GM18909 (cell line): Measurements from ENCODE around the gene POLR3A.

Experiments
- ATAC-seq: cut with Tn5 transposase; IDR thresholded peaks from one replicate; pipeline ENCODE4 v1.9.1; 2021; ENCODE audit warnings: mild to moderate bottlenecking; ENCODE audit not compliant: unreplicated experiment, poor library complexity

The POLR3A gene

DNA sequence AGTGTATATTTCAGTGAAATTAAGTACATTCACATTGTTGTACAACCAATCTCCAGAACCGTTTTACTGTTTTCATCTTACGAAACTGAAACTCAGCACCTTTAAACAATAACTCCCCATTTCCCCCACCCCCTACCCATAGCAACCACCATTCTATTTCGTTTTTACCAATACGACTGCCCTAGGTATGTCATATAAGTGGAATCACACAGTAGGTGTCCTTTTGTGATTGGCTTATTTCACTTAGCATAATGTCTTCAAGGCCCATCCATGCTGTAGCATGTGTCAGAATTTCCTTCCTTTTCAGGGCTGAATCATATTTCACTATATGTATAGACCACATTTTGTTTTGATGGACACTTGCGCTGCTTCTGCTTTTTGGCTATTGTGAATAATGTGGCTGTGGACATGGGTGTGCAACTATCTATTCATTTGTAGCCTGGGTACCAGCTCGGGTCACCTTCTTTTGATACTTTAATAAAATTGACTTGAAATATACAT, 68.4 kb downstream of the POLR3A start:
- no peak for ATAC-seq

DNA sequence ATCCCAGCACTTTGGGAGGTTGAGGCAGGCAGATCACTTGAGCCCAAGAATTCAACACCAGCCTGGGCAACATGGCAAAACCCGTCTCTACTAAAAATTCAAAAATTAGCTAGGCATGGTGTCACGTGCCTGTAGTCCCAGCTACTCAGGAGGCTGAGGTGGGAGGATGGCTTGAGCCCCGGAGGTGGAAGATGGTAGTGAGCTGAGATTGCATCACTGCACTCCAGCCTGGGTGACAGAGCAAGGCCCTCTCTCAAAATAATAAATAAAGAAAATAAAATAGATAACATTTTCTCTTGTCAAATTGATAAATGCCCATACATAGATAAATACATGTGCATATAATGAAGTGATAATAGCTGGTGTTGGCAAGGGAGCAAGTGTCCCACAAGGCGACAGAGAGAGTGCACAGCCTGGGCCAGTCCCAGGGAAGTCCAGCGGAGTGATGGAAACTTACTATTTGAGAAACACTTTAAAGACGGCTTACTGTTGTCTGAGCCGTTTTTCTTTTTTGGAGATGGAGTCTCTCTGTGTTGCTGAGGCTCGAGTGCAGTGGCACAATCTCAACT, 69.3 kb downstream of the POLR3A start:
- ATAC-seq, result no peak

DNA sequence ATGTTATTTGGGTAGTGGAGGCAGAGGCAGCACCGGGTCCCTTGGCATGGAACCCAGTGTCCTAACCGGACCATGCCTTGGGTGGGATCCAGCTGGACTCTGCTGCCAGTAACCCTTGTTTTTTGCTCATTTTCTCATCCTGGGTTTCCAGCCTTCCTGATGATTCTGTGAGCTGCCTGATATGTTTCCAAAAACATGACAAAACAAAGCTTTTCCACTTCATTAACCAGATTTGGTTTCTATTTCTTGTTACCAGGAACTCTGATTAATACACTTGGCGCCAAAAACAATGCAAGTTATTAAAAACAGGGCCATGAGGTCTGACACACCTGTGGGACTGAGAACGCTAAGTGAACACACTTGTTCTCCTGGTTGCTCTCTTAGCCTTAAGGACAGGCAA, 69.9 kb downstream of the POLR3A start:
- ATAC-seq, result no peak

DNA sequence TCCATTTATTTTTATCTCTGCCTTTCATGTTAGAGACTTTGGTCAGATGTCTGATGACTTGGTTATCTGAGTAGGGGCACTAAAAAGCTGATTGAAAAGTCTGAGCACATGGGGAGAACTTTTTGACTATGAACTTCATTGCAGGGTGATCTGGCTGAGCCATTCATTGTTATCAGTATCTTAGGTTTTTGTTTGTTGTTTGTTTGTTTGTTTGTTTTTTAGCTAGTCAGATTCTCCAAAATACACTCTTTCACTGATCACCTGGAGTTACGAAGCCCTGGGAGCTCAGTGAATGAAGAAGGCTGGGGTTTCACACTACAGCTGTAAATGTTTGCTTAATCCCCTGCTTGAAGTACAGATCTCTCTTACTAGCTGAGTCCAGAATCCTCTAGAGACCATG, 74.2 kb downstream of the POLR3A start:
- ATAC-seq, result no peak

DNA sequence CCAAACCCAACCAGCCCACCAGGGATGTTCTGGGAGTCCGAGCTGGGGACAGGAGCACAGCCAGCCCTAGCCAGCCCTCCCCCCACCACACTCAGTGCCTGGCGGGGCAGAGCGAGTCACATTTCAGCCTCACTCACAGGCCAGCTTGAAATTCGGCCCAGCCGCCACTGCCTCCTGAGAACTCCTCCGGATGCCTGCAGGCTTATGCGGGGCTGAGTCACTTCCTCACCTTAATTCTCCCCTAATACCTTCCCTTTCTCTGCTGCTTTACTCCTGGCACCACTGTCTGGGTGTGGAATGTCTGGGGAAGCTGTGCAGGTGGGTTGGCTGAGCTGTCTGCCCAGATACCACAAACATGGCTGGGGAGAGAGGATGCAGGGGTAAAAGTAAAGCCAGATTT, 80.1 kb downstream of the POLR3A start:
- ATAC-seq, result no peak

DNA sequence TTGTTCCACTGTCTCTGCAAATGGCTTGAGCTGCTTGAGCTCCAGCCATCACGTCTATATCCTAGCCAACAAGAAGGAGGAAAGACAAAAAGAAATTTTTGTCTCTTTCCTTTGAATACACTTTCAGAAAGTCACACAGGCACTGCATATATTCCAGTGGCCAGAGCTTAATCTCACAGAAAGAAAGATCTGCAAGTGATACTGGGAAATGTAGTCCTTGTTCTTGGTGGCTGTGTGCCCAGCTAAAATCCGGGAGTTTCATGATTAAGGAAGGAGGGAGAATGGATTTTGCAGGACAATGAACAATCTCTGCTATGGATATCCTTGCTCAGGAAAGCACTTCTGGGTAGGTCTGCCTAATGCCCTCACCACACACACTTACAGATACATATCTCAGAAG, 83.2 kb downstream of the POLR3A start:
- ATAC-seq, result no peak

DNA sequence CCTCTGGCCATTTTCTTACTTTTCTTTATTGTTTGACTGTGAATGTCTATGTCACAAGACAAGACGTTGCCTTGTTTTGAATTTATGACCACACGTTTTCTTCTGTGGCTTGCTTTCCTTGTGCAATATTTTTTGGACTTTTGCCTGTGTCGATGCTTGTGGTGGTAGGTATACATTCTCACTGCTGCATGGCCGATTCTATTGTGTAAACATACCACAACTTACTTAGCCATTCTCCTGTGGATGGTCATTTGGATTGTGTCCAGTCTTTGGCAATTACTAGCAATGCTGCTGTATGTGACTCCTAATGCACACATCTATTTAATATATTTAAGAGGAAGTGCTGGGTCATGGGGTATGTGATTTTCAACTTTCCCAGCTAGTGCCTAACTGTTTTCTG, 84.8 kb downstream of the POLR3A start:
- no peak for ATAC-seq

DNA sequence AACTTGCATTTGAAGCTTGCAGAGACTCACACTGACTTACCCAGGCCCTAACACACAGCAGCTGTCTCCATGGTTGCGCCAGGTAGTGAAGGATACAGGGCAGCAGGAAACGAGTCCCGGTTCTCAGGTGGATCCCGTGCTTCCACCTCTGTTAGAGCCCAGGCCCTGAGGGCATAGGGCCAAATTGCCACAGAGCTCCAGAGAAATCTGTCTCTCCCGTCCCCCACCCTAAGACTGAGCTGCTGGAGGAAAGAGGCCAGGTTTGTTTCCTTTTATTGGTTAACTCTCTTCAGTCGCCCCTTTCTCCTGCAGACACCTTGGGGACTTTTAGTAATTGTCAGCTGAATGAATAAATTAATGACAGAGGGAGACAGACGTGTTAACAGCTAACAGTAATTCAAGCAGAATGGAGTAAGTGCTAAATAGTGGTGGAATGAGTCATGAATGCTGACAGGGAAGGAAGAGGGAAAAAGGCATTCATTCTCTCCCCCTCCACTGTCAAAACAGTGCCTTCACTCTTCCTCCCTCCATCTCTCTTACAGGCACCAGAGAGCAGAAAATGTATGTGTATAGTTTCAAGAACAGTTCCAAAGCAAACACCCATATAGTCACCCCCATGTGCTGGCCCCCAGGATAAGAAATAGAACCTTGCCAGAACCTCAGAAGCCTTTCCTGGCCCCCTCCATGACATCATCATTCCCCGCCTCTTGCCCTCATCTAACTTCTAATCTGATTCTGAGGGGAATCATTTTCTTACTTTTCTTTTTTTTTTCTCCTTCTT, 86.0 kb downstream of the POLR3A start:
- ATAC-seq, result no peak

DNA sequence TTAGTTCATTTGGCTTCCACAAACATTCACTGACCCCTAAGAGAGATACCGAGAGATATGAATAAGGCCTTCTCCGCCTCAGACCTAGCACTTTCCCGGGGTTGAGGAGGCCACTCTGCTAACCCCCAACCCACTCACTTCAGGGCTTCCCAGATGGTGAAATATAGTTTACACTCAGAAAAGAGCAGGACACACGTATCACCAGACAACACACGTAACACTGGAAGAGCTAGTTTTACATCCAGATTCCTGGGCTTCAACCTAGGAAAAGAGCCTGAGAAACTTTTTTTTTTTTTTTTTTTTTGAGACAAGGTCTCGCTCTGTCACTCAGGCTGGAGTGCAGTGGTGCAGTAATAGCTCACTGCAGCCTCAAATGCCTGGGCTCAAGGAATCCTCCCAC, 87.5 kb downstream of the POLR3A start:
- no peak for ATAC-seq

DNA sequence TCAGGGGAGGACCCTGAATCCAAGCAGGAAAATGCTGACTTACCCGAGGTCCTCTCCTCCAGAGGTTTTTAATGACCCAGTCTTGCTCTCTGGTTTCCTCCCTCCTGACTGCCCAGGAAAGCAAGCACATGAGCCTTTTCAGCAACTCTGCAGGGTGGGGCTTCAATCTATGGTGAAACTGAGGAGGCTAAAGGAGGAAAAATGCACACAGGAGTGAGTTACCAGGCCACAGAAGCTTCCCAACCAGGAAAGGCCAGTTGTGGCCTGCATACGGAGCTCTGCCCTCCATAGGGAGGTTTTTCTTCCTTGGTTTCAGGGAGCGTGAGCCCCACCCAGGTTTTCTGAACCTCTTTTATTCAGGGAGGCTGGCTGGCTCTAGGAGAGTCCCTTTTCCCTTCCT, 88.7 kb downstream of the POLR3A start:
- no peak for ATAC-seq

DNA sequence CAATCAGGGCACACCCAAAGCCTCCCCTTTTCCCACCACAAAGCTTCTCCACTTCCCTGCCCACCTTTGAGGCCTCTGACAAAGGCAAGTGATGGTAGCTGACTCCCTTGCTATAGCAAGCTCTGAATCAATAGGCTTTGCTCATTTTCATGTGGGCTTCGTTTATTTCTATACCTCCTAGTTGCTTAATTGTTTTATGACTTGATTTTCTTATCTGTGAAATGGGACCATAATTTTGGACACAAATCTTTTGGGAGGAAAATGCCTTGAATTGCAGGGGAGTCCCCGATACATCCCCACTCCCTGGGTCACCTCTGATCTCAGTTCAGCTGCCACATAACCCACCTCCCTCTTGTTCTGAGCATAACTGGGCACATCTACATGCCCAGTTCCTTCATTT, 89.1 kb downstream of the POLR3A start:
- ATAC-seq, result no peak

DNA sequence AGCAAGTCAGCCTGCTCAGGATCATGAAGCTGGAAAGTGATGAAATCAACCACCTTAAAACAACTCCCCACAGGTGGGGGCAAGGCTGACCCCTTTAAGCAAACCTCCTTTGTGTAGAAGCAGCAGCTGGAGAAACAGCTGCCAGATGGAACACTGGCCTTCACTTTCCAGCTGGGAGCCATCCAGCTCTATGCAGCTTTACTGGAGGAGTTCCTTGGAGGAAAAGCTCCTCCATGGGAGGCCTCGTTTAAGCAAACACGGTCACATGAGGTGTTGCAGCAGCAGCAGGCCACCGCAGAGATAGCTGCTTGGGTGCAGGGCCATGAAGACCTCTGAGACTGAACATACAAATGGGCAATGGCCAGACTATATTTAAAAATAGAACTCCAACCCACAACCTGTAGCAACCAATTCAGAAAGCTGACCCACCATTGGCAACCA, 89.7 kb downstream of the POLR3A start:
- ATAC-seq, result no peak

DNA sequence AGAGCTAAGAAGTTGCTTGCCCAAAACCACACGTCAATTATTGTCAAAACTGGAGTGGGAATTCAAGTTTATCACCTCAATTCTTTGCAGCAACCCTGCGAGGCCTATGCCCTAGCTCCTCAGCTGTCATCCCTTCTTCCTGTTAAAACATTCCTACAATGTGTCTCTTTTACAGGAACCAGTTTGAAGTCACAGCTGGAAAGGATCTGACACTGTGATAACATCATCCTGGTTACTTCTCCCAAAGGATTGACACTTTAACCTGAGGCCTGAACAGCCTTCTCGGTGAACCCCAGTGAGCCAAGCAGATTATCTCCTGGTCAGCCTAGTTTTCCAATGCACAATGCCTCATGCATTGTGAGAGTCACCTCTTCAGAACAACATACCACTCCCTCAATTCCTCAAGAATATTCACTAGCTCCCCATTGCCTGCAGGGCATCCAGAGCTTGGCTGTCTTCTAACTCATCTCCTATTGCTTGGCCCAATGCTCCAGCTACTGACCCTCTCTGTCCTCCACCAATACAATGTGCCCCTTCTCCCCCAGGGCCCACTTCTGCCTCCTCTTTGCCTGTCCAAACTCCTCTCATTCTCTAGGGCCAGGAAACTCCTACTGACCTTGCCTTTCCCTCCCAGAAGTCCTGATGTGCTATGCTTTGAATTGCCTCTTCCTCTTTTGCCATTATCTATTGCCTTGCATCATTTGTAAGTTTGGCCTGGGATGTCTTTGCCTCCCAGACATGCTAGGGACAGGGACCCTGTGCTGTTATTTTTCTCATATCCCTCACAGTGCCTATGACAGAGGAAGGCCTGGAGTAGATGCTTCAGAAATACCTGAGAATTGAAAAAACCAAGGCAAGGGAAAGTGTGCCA, 92.4 kb downstream of the POLR3A start:
- ATAC-seq, result no peak

DNA sequence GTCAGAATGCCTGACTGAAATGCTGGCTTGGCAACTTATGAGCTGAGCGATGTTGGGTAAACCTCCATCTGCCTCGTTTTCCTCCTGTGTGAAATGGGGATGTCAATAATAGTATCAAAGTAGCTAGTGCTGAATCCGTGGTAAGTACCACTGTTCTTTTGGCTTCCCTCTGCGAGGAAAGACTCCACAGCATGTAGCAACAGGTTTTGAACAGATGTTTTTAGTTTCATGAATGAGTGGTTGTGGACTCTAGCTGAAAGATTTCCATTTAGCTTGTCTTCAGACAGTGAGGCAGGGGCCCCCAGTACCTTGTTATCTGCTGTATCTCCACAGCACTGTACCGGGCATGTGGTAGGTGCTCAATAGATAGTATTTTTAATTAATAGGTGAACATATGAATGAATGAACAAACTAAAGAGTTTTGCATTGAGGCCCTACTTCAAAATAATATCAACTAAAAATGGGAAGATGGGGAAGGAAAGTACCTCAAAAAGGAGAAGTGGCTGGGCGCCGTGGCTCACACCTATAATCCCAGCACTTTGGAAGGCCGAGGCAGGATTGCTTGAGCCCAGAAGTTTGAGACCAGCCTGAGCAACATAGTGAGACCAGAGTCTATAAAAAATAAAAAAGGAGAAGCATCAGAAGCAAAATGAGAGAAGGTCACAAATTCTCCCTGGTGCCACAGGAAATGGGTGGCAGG, 97.1 kb downstream of the POLR3A start:
- ATAC-seq, result no peak

DNA sequence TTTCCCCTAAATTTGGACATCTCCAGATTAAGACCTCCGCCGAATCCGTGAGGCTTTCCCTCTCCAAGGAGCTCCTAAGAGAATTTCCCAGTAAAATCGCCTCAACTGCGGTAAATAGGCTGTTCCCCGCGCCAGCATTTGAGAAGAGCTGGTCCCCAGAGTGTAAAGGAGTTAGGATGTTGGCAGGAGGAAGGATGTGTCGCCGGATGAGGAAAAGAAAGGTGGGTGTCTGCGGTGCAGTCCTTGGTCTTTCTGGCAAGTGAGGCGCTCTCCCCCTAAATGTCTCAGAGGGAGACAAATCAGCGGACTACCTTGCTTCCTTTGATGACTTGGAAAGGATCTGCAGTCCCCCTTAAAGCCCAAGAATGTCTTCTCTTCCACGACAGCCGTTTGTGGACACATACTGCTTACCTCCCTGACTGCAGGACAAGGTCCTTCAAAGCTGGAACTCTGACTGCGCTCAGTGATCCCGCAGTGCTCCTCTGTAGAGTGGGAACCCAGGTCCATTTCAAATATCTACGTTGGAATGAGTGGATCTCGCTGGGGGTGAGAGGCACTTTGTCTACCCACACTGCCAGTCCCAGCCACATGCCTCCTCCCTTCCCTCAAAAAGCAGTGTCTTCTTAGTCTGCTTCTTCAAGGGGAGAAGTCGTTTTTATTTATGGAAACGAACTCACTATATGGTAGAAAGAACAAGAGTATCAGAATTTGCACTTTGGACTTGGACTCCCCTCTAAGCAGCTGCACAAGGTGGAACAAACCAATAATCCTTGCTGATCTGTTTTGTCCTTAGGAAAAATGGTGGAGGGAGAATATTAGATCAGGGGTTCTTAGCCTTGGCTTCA, 101.7 kb downstream of the POLR3A start:
- ATAC-seq, result no peak

DNA sequence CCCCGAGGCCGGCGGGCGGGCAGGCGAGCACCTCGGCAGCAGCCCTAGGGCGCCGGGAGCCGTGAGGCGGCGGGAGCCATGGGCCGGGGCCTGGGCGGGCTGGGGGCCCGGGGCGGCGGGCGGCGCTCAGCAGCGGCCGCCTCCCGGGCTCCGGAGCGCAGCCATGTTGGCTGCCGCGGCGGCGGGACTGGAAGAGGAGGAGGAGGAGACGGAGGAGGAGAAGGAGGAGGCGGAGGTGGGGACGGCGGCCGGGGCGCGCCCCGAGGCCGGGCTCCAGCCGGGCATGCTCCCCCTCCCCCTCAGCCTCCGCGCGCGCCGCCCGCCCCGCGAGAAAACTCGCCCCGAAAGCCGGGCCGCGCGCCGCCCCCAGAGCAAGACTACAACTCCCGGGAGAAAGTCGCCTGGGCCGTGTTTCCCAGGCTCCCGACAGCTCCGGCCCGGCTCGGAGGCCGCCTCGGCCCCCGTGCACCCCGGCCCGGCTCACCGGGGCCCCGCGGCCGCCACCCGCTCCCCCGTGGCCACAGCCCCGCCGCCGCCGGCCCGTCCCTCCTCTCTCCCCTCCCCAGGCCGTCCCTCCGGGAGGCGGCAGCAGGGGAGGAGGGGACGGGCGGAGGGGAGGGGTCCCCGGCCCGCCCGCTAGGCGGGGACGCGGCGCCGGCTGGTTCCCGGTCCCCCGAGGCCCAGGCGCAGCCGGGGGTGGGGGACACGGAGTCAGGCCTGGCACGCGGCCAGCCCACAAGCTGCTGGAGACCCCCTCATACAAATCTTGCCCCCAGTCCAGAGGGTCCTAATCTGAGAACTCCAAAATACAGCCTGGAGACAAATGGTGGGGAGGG, 102.5 kb downstream of the POLR3A start, which contains the start of gene DLG5:
TSS of gene DLG5 (minus strand) at position 190 of the 836 bp plus-strand sequence. CDS start 235 bp downstream, outside the sequence.
- ATAC-seq, result peak; percentile 57

DNA sequence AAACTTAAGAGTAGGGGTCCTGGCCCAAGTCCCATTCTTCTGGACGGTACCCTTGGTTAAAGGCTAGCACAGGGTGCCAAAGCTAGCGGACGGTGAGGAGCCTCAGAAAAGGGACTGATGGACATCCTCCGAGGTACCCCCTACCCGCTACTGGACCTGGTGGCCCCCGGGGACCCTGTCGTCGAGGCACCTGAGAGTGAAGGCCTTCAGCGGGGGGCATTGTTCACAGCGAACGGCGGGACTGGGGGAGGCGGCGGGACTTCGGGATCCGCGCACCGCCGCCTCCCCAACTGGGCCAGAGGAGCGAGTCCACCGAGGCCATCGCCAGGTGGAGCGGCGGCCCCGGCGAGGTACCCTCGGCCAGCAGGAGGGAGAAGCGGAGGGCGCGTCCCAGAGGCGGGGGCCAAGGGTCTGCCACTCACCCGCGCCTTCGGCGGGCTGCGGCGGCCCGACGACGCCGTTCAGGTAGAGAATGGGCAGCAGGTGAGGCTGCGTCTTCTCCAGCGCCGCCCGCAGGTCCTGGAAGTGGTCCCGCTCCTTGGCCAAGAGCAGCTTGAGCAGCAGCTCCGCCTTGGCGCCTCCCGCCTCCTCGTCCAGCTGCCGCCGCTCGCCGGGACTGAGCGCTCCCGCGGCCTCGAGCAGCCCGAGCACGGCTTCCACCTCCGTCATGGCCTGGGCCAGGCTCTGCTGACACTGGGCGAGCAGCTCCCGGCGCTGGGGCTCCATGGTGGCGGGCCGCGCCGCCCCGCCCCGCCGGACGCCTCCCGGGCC, 103.3 kb downstream of the POLR3A start:
- ATAC-seq, result peak; percentile 59

DNA sequence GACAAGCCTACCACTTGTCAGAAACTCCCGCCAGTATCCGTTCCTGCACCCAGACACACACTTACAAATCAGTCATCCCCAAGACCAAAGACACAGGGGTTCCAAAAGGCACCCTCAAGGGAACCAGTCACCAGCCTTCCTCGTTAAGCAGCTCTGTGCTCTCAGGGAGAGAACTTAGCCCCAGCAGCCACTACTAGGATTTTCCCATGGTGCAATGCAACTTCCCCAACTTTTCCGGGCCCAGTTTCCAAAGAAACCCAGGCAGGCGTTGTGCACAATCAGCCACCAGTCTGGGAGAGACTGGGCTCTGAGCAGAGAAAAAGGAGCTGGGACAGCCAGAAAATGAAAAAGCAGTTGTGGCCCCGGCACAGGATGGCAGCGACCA, 103.9 kb downstream of the POLR3A start:
- no peak for ATAC-seq
